GM15510 (cell line): ENCODE measurements around the gene AQP4.

Experiments
- POLR2A ChIP-seq: IDR thresholded peaks from 3 replicates; pipeline ENCODE4 v1.6.1; 2011; ENCODE audit warnings: borderline replicate concordance; ENCODE audit not compliant: insufficient read length; ENCODE audit errors: extremely low read depth

The AQP4 gene

DNA sequence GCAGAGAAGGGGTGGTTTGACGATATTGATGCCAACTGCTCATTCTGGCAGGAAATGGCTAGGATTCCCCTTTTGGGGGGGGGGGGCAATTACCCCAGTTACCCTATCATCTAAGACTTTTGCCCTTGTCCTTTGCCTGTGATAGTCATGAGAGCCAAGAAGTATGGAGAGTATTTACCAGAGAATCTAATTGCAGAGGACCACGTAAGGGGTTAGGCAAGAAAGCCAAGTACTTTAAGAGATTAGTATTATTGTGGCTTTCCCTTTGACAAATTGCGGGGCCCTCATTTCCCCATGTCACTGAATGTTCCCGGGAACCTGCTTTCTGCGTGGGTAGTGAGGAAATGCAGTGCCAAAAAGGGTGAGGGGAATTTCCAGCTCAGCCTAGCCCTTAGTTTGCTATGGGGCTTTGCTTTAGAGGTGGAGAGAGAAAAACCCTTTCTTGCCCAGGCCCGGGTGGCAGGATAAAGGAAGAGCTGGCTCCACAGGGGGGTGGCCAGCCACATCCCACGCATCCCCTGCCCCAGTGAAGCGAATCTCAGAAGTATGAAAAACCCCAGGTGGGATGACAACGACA is 1.5 kb downstream of the AQP4 start:
- no peak for TF ChIP-seq POLR2A

DNA sequence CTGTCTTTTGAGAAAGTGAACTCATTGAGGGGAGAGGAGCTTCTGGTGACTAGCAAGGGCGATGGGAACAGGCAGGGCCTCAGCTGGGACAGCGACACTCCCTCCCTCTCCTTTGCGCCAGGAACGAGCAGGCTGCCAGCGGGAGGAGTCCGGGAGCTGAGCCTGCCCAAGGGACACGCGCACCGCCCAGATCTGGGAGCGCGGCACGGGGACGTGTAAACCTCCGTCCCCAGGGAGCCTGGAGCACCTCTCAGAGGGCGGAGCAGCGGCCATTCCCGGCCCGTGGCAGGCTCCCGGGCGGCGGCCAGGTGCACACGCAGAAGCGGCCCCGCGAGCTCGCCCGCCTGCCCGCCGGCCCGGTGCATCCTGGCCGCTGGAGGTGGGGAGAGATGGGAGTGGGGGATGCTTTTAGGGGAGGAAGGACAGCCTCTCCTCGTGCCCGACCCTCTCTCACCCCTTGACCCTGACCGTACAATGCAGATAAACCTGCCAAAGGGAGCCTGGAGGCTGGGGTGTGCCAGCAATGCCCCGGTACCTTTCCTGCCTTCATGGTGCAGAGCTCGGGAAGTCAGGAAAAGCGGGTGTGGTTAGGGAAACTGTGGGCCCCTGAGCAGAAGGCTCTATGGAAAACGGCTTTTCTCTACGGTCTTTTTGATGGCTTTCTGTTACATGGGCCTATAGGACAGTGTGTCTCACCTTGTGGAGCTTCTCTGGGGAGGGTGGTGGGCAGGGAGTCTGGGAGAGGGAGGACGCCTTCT is 2.2 kb downstream of the AQP4 start:
- TF ChIP-seq POLR2A, result no peak

DNA sequence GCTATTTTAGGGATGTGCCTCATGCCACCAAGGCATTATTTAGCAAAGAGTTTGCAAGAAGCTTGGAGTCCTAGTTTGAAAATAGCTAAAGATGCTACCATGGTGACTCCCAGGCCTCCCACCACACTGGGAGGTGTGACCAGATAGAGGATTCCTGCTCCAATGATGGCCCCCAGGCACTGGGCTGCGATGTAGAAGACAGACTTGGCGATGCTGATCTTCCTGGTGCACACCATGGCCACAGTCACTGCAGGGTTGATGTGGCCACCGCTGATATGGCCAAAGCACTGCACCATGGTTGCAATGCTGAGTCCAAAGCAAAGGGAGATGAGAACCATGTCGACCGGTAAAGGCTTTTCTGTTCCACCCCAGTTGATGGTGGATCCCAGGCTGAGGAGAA is 3.4 kb downstream of the AQP4 start:
- TF ChIP-seq POLR2A, result no peak

DNA sequence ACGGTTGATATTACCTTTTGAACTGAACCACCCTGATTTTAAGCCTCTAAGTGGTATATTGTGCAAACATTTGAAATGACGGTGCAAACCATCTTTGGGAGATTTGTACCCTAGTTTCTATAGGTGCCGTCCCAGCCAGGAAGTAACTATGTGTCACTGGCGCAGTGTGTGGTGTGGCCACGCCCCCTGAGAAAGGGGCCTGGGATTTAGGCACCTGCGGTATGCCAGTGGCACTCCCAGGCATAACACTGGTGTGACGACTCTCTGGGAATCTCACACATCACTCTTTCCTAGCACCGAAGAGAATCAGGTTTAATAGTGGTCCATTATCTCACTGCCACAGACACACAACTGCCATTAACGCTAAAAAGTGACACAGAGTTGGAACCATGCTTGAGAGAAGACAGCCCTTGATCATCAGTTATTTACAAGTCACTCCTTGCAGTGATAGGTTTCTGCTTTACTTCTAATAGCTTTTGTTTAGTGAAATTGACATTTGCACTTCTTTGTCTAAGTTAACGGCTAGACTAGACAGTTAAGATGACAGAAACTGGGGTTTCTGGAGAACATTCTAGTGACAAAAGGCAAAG is 11.1 kb downstream of the AQP4 start:
- TF ChIP-seq POLR2A, result no peak

DNA sequence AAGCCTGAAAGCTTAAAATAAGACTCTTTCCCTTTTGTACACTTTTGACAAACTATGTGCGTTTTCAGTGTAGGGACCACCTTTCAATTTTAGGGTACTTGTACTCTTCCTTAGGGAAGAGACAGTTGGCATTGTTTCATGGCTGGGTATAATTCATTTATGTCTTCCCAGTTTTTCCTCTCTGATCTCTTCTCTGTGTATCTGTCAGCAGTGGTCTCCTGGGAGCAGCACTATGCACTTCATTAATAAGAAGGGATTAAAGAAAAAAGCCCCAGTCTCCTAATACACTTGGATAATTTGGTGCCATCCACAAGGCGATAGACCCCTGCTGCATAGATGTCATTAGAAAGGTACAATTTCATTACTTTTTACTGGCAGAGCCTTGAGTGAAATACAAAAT is 12.1 kb downstream of the AQP4 start:
- no peak for TF ChIP-seq POLR2A

DNA sequence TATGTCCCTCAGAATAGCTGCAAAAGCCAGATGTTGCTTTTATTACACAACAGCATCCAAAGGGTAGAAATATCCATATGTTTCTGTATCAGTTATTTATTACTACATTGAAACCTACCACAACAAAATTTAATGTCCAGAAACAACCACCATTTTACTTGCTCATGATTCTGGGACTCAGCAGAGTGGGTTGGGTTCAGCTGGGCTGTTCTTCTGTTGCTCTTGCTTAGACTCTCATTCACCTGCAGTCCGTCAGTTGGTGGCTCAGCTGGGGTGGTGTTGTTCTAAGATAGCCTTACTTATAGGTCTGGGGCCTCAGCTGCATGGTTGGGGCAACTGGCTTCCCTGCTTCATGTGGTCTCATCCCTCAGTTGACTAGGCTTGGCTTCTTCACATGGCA is 21.7 kb downstream of the AQP4 start:
- no peak for TF ChIP-seq POLR2A

DNA sequence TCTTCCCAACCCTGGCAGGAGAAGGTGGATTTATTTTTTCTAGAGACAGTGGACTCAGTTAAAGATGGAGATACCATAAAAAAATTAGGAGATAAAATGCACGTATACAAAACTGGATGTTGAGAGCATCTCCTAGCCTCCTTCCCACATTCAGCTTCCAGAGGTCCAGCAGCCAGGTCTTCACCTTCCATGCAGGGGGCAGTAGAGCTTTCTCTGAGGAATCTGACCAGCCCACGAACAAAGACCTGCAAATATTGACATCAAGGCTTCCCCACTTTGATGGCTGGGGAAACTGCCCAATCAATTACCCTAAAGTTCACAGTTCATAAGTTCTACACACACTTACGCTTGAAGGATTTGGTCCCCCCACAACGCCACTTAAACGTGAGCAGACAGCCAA is 24.5 kb downstream of the AQP4 start:
- no peak for TF ChIP-seq POLR2A

DNA sequence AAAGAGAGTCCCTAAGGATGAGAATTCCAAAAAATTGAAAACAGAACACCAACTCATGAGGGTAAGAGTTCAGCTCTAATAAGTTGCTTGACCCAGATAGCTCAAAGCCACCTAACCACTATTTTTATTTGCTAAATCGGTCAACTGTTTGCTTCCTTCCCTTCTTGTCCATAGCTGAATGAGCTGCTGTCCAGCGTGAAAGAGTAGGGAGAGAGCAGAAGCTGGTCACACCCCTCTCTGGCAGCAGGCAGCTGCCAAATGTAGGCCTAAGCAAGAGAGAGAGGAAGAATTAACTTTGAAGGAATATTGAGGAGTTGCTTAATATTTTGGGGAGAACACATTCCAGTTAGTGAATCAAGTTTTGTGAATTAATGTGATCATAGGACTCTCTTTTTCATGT is 25.9 kb downstream of the AQP4 start:
- no peak for TF ChIP-seq POLR2A

DNA sequence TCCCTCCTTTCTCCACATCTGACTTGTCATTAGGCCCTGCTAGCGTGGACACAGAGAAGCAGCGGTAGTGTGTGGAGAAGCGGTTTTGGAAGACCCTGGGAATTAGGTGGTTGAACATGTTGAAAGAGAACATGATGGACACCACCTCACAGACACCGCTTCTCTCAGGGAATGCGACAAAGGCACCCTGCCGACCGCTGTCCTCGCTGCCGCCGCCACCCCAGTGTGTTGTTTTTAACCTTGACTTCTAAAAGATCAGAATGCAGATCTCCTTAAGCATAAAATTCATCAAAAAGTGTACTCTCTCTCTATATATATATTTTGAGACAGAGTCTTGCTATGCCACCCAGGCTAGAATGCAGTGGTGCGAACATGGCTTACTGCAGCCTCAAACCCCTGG is 33.2 kb downstream of the AQP4 start:
- no peak for TF ChIP-seq POLR2A

DNA sequence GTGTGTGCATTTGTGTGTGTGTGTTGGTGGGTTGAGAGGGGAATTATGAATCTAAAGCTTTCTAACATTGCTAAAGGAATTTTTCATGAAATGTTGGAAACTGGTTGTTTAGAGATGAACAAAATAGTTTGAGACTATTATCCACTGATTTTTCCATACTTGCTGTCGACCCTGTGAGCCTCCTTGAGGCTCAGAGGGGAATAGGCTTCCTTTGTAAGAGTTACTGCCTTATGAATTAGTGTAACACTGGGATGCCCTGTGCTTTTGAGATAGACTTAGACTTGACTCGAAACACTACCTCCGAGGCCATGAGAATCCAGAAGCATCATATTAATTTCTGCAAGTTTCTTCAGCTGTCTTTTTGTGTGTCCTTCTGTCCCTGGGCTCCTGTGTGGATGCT is 37.9 kb downstream of the AQP4 start:
- no peak for TF ChIP-seq POLR2A

DNA sequence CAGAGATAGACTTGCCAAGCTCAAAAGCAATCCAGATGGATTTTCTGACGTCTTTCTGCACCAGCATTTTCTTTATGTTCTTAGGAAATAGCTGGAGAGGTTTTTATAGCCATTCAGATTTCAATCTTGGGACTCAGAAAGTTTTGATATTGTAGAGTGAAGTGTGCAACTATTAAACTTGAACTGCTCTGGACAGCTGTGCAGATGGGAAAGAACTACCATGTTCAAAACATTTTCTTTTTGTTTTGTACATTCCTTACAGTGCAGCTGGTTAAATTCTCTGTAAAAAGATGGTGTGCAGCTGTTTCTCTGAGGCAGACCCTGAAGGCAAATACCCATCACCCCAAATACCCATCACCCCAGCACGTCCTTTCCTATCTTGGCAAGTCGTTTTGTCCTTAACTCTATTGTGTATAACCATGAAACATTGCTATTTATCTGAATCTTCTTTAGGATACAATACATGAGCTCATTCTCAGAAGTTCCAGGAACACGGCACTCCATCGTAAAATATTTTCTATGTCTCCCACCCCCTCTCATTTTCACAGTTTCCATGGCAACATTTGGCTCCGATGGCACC is 38.8 kb downstream of the AQP4 start:
- TF ChIP-seq POLR2A, result no peak

DNA sequence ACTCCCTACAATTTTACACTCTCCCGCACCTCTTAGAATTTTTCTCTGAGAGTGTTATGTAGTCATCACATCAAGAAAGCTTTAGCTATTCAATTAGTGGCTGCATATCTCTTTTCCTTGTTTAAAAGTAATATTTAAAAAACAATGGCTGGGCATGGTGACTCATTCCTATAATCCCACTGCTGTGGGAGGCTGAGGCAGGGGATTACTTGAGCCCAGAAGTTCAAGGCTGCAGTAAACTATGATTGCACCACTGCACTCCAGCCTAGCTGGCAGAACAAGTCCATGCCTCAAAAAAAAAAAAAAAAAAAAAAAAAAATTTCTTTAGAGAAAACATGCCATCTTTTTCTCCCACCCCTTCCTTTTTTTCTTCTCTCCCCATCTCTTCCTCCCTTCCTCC is 44.3 kb downstream of the AQP4 start:
- TF ChIP-seq POLR2A, result no peak

DNA sequence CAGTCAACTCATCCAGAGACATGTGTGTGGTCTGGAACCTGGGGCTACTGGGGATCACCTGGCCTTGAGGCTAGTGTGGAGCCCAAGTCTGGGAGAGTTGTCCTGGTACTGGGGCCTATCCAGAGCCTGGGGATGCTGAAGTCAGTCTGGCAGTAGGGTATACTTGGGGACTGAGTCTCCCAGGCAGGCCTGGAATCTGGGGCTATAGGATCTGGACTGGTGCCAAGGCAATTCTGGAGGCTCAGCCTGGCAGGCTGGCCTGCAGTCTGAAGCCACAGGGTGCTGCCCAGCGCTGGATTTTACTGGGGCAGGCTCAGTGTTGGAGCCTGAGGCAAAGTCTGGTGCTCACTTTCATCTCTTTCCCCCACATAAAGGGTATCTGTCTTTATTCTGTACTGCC is 46.5 kb downstream of the AQP4 start:
- TF ChIP-seq POLR2A, result no peak

DNA sequence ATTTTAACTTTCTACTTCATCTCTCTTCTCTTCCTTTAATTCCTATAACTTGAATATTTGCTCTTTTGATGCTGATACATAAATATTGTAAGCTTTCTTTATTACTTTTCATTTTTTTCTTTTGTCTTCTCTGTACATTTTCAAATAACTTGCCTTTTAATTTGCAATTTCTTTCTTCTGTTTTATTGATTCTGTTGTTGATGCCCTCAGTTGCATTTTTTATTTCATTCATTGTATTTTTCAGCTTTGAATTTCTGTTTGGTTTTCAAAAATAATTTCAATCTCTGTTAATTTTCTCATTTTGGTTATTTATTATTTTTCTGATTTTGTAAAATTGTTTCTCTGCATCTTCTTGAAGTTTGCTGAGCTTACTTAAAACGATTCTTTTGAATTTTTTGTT is 47.0 kb downstream of the AQP4 start:
- TF ChIP-seq POLR2A, result no peak

DNA sequence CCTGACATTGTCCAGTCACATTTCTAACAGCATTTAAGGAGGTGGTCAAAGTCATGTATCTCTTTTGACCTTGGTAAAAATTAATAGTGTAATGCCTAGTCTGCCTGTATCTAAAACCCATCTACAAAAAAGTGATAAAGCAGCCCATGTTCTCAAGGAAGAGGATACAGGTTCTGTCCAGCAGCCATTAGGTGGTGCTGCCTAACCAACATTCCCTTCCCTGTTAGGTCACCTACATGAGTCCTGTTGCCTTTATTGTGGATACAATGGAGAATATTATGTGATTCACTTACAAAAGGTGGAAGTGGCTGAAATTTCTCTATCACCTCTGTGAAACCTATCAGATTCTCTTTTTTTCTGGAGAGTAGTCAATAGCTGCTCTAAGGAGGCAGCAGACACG is 52.5 kb downstream of the AQP4 start:
- no peak for TF ChIP-seq POLR2A

DNA sequence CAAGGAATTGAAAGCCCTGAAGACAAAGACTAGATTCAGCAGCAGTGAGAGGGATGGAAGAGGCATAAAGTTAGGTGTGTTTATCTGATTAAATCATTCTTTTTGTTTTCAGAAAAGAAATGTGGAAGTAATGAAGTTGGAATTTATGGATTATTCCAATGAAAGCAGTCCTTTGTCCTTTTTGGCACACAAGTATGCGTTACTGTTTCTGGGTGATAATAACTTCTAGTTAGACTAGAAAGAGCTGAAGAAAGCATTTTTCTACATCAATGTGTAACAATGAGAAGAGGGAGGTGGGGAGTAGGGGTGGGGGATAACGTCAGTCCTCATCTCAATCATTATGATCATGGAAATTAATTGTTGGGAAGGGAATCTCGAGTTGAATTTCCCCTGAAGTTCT is 53.0 kb downstream of the AQP4 start:
- TF ChIP-seq POLR2A, result no peak
